HepG2 (cell line): ENCODE results near the gene HAS3. TPM values are rescaled to one million over a fixed set of nuclear protein-coding genes. Genes with fewer than 3 reads are reported as not detected.

Source experiments
- ATAC-seq: fragments of 200-7000 bp; cut with Tn5 transposase; 3 replicates; pipeline ENCODE4 v1.9.1; 2020; ENCODE audit warnings: mild to moderate bottlenecking, moderate library complexity
- BruUV-seq: library from RNA; stranded (reverse); fragments of 400-500 nt; replicated peaks from 2 replicates; lab custom pipeline; 2021; lab: Mats Ljungman, UMichigan
- CTCF ChIA-PET: fragments of 300-600 bp; formaldehyde crosslinking; extraction: SDS; loops from one replicate; lab custom pipeline; 2021; ENCODE audit warnings: low total read pairs, inconsistent platforms, low intra/inter-chr PET ratio; lab: Yijun Ruan, JAX
- POLR2A ChIA-PET: fragments of 350-600 bp; sonication (Branson Sonifier 250); formaldehyde crosslinking; loops from one replicate; lab custom pipeline; 2020; ENCODE audit warnings: antibody characterized with exemption, inconsistent platforms; lab: Yijun Ruan, JAX
- DNase-seq: peaks from one replicate; pipeline ENCODE4 v3.0.0-alpha.2; 2015; ENCODE audit warnings: low spot score
- FAIRE-seq: peaks from 3 replicates; lab custom pipeline; 2011; peaks lifted over from hg19 to GRCh38; lab: Jason Lieb, UNC
- H2AFZ ChIP-seq: one replicate; pipeline ENCODE4 v1.6.1; 2011; ENCODE audit warnings: low read length, inconsistent platforms
- H3K27ac ChIP-seq: fragments of 300-600 bp; 3 replicates; pipeline ENCODE4 v1.8.0; 2011; ENCODE audit warnings: mixed run types, mild to moderate bottlenecking, mixed read lengths, low read length, inconsistent platforms; ENCODE audit not compliant: insufficient read depth; ENCODE audit errors: extremely low read length
- H3K27me3 ChIP-seq, 2 experiments: fragments of 200-600 bp in 1 of 2; 2 replicates in 1 of 2; 3 replicates in 1 of 2; pipeline versions ENCODE4 v1.6.0 to v1.8.0; 2011; ENCODE audit warnings: low read length in 2 of 2, mild to moderate bottlenecking in 2 of 2, moderate library complexity in 2 of 2, inconsistent platforms in 1 of 2; ENCODE audit not compliant: insufficient read depth in 2 of 2, control insufficient read depth in 1 of 2
- H3K36me3 ChIP-seq, 2 experiments: fragments of 200-600 bp in 1 of 2; replicated peaks in 1 of 2; 2 replicates in 1 of 2; 3 replicates in 1 of 2; pipeline versions ENCODE4 v1.5.1 to v1.8.0; 2011; ENCODE audit warnings: low read length in 2 of 2, inconsistent platforms in 1 of 2; ENCODE audit not compliant: insufficient read depth in 2 of 2, control insufficient read depth in 1 of 2
- H3K4me1 ChIP-seq: 2 replicates; pipeline ENCODE4 v1.5.1; 2012; ENCODE audit warnings: low read length, inconsistent platforms; ENCODE audit not compliant: insufficient read depth
- H3K4me2 ChIP-seq: 2 replicates; pipeline ENCODE4 v1.6.0; 2011; ENCODE audit warnings: low read depth, low read length, inconsistent platforms
- H3K4me3 ChIP-seq, 3 experiments: fragments of 200-600 bp in 1 of 3; sonication (generic), shearing (Covaris generic) in 1 of 3; replicated peaks in 1 of 3; 2 replicates each; pipeline ENCODE4 v1.5.1; 2011 to 2016; ENCODE audit warnings: low read length in 3 of 3, inconsistent platforms in 2 of 3, low read depth in 2 of 3, mild to moderate bottlenecking in 2 of 3, control low read depth in 1 of 3, mixed read lengths in 1 of 3; ENCODE audit not compliant: insufficient read depth in 1 of 3
- H3K79me2 ChIP-seq: one replicate; pipeline ENCODE4 v1.6.1; 2011; ENCODE audit warnings: low read length, inconsistent platforms; ENCODE audit not compliant: insufficient read depth
- H3K9ac ChIP-seq: 2 replicates; pipeline ENCODE4 v1.6.0; 2011; ENCODE audit warnings: mild to moderate bottlenecking, low read depth, low read length, inconsistent platforms; ENCODE audit not compliant: insufficient read depth
- H3K9me3 ChIP-seq: 2 replicates; pipeline ENCODE4 v1.5.1; 2012; ENCODE audit warnings: mild to moderate bottlenecking, low read length
- H4K20me1 ChIP-seq: 2 replicates; pipeline ENCODE4 v1.6.0; 2011; ENCODE audit warnings: inconsistent platforms, mild to moderate bottlenecking, low read length, moderate library complexity; ENCODE audit not compliant: insufficient read depth
- BRCA1 ChIP-seq: sonication (generic); formaldehyde crosslinking; IDR thresholded peaks from 2 replicates; pipeline ENCODE4 v1.4.0; 2020; ENCODE audit warnings: missing genetic modification reagents
- DR1 ChIP-seq: sonication (generic); formaldehyde crosslinking; IDR thresholded peaks from 2 replicates; pipeline ENCODE4 v1.8.0; 2021; ENCODE audit warnings: mild to moderate bottlenecking, missing genetic modification reagents, inconsistent platforms
- FLYWCH1 ChIP-seq: sonication (generic); formaldehyde crosslinking; IDR thresholded peaks from 2 replicates; pipeline ENCODE4 v1.8.1; 2023; ENCODE audit warnings: mild to moderate bottlenecking, missing genetic modification reagents
- HES4 ChIP-seq: sonication (generic); formaldehyde crosslinking; IDR thresholded peaks from 2 replicates; pipeline ENCODE4 v1.9.0; 2021; ENCODE audit warnings: mild to moderate bottlenecking, missing genetic modification reagents, borderline replicate concordance
- JUND ChIP-seq: sonication (generic); formaldehyde crosslinking; IDR thresholded peaks from 2 replicates; pipeline ENCODE4 v1.8.0; 2022; ENCODE audit warnings: mild to moderate bottlenecking, missing genetic modification reagents
- MBNL3 ChIP-seq: fragments of 250-450 bp; sonication (Bioruptor Pico); conservative IDR thresholded peaks from 2 replicates; pipeline ENCODE4 v1.8.0; 2022; ENCODE audit warnings: mild to moderate bottlenecking, inconsistent platforms
- POLR2AphosphoS5 ChIP-seq: IDR thresholded peaks from 2 replicates; pipeline ENCODE4 v1.6.1; 2012; ENCODE audit warnings: low read depth, low read length
- RAD51 ChIP-seq: fragments of 450-650 bp; IDR thresholded peaks from 2 replicates; pipeline ENCODE4 v1.6.1; 2016; ENCODE audit warnings: borderline replicate concordance
- SSRP1 ChIP-seq: IDR thresholded peaks from 2 replicates; pipeline ENCODE4 v1.6.1; 2016; ENCODE audit warnings: control low read depth
- USF2 ChIP-seq, 2 experiments: sonication (generic) in 1 of 2; formaldehyde crosslinking in 1 of 2; IDR thresholded peaks; 2 replicates each; pipeline versions ENCODE4 v1.5.1 to v1.6.1; 2011 to 2020; ENCODE audit warnings: borderline replicate concordance in 1 of 2, low read depth in 1 of 2, low read length in 1 of 2, mild to moderate bottlenecking in 1 of 2, missing genetic modification reagents in 1 of 2, moderate library complexity in 1 of 2
- ZBTB1 ChIP-seq: sonication (generic); formaldehyde crosslinking; IDR thresholded peaks from 2 replicates; pipeline ENCODE4 v1.4.0; 2020; ENCODE audit warnings: missing genetic modification reagents, borderline replicate concordance
- ZC3H4 ChIP-seq: sonication (generic); formaldehyde crosslinking; IDR thresholded peaks from 2 replicates; pipeline ENCODE4 v1.4.0; 2020; ENCODE audit warnings: missing genetic modification reagents, borderline replicate concordance
- ZNF326 ChIP-seq: sonication (generic); formaldehyde crosslinking; IDR thresholded peaks from 2 replicates; pipeline ENCODE4 v1.4.0; 2020; ENCODE audit warnings: missing genetic modification reagents, borderline replicate concordance
- ZNF460 ChIP-seq: sonication (generic); formaldehyde crosslinking; IDR thresholded peaks from 2 replicates; pipeline ENCODE4 v1.5.1; 2020; ENCODE audit warnings: missing genetic modification reagents, mild to moderate bottlenecking, borderline replicate concordance
- ZNF484 ChIP-seq: sonication (generic); formaldehyde crosslinking; IDR thresholded peaks from 2 replicates; pipeline ENCODE4 v1.5.1; 2020; ENCODE audit warnings: mild to moderate bottlenecking, low read depth, missing genetic modification reagents, borderline replicate concordance
- ZZZ3 ChIP-seq: sonication (generic); formaldehyde crosslinking; IDR thresholded peaks from 2 replicates; pipeline ENCODE4 v1.4.0; 2020; ENCODE audit warnings: missing genetic modification reagents, mild to moderate bottlenecking, borderline replicate concordance
- WGBS: methylation state at CpG from one replicate; pipeline ENCODE4 v1.1.6; 2017; ENCODE audit warnings: low lambda C conversion rate; 5-methylcytosine and 5-hydroxymethylcytosine counted together
- in situ Hi-C: cut with HindIII; loops from 2 replicates; pipeline ENCODE4 v1.10.0; 2017; ENCODE audit warnings: low pct_unique_long_range_greater_than_20kb; ENCODE audit not compliant: extremely low pct_ligation_motif_present
- intact Hi-C: fragments of 100-400 bp; cut with micrococcal nuclease; formaldehyde crosslinking; loops from one replicate; pipeline ENCODE4 v1.10.0; 2022; ENCODE audit not compliant: unreplicated experiment
- polyA plus RNA-seq, 8 experiments: library from polyadenylated mRNA; depleted of rRNA in 3 of 8; stranded (reverse) in 7 of 8; unstranded in 1 of 8; fragments of >200 nt; fragmentation: Illumina TruSeq in 4 of 8; extraction: Trizol in 4 of 8; gene quantifications; 2 replicates each; pipeline versions ENCODE4 v1.2.1 to v1.2.3, GENCODE V29; 2011 to 2016; ENCODE audit warnings: low read depth in 4 of 8, missing spikeins in 1 of 8, mixed read lengths in 1 of 8; ENCODE audit not compliant: insufficient read depth in 1 of 8
- total RNA-seq, 5 experiments: library from RNA; depleted of rRNA; stranded (reverse); fragments of >200 nt; fragmentation: Illumina TruSeq; extraction: Trizol; gene quantifications; 2 replicates each; pipeline ENCODE4 v1.2.3, GENCODE V29; 2016; ENCODE audit warnings: low read depth in 1 of 5
- TF ChIP-seq, protein P1 (sequence below): IDR thresholded peaks from 2 replicates; pipeline ENCODE4 v1.6.1; 2012; ENCODE audit warnings: low read length, improper control_type of control experiment

The HAS3 gene
- total and polyA plus RNA-seq, 2 of the 13 experiments (the other 11 are each of a cell fraction or from before 2014, with no cell fraction given), result 0.04 to 0.30 TPM

- TF ChIP-seq, protein P1, sequence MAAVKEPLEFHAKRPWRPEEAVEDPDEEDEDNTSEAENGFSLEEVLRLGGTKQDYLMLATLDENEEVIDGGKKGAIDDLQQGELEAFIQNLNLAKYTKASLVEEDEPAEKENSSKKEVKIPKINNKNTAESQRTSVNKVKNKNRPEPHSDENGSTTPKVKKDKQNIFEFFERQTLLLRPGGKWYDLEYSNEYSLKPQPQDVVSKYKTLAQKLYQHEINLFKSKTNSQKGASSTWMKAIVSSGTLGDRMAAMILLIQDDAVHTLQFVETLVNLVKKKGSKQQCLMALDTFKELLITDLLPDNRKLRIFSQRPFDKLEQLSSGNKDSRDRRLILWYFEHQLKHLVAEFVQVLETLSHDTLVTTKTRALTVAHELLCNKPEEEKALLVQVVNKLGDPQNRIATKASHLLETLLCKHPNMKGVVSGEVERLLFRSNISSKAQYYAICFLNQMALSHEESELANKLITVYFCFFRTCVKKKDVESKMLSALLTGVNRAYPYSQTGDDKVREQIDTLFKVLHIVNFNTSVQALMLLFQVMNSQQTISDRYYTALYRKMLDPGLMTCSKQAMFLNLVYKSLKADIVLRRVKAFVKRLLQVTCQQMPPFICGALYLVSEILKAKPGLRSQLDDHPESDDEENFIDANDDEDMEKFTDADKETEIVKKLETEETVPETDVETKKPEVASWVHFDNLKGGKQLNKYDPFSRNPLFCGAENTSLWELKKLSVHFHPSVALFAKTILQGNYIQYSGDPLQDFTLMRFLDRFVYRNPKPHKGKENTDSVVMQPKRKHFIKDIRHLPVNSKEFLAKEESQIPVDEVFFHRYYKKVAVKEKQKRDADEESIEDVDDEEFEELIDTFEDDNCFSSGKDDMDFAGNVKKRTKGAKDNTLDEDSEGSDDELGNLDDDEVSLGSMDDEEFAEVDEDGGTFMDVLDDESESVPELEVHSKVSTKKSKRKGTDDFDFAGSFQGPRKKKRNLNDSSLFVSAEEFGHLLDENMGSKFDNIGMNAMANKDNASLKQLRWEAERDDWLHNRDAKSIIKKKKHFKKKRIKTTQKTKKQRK, result no peak
Measured at GRCh38 chr16:69120096-69120664, 14.7 kb downstream of the HAS3 start (continued).

GRCh38 chr16:69123910-69124309 is 18.5 kb downstream of the HAS3 start:
- H3K27ac ChIP-seq, result no peak overlapping the region
- no peaks in the 10 kb centered on the region for H3K9me3 ChIP-seq
- H3K4me3 ChIP-seq, result no peak overlapping the region
- peak; percentile 85 for DNase-seq
- H3K4me1 ChIP-seq, result peaks cover 13% of the 10 kb centered on the region
- H3K4me2 ChIP-seq, result no peak overlapping the region
- H3K36me3 ChIP-seq, result peaks cover 15 to 23% of the 10 kb centered on the region in 2 experiments
- ATAC-seq, result peak; percentile 62
- H3K79me2 ChIP-seq, result peaks cover 5% of the 10 kb centered on the region
- WGBS, result 83% methylated on average over 3 of the region's 3 CpGs
- no peak overlapping the region for H3K9ac ChIP-seq
- intact Hi-C loops (loop anchor here (1.0 to 2.0 kb wide), 4 partner anchors 41 to 277 kb away; no protein-coding TSS in a partner anchor), in situ Hi-C loops (loop anchor here (5.0 to 25.0 kb wide), 3 partner anchors 222 to 412 kb away; partner anchors contain the start of gene TANGO6)
- ChIA-PET POLR2A (no interaction called here), CTCF (interaction anchor here (0.6 to 2.7 kb wide), 12 partner anchors 11 to 533 kb away, joined by 3 to 23 read pairs (median 4); partner anchors contain the start of gene TANGO6)
- peak; percentile 93 for FAIRE-seq
- no peaks in the 10 kb centered on the region for H4K20me1 ChIP-seq
- no peaks in the 10 kb centered on the region for H3K27me3 ChIP-seq
- no TSS peak for BruUV-seq
- no peak overlapping the region for H2AFZ ChIP-seq
- TF ChIP-seq ZZZ3 (CRISPR knock-in tag) (no peak), HES4 (CRISPR knock-in tag) (no peak), ZNF460 (peak; percentile 89), MBNL3 (no peak), ZC3H4 (CRISPR knock-in tag) (no peak), USF2 (IDR thresholded peaks at IDR 0.05; ENCODE audit: low read depth, low read length) (no peak), USF2 (CRISPR knock-in tag; IDR thresholded peaks at IDR 0.05; ENCODE audit: borderline replicate concordance) (no peak), FLYWCH1 (CRISPR knock-in tag) (no peak), JUND (no peak), BRCA1 (CRISPR knock-in tag) (no peak), DR1 (CRISPR knock-in tag) (no peak), ZNF484 (no peak), POLR2AphosphoS5 (peak; percentile 13; the same call in 1 of the 2 replicates), ZBTB1 (CRISPR knock-in tag) (no peak), ZNF326 (CRISPR knock-in tag) (no peak), RAD51 (no peak), SSRP1 (CRISPR knock-in tag) (no peak)
